Limb (tissue), 2 donors: Measurements from ENCODE around the gene ETS1.

Experiments
- DNase-seq, 2 donors: peaks; one replicate each; pipeline ENCODE4 v3.0.0-alpha.2; 2016; ENCODE audit errors: extremely low spot score in 2 of 2

Gene ETS1

DNA sequence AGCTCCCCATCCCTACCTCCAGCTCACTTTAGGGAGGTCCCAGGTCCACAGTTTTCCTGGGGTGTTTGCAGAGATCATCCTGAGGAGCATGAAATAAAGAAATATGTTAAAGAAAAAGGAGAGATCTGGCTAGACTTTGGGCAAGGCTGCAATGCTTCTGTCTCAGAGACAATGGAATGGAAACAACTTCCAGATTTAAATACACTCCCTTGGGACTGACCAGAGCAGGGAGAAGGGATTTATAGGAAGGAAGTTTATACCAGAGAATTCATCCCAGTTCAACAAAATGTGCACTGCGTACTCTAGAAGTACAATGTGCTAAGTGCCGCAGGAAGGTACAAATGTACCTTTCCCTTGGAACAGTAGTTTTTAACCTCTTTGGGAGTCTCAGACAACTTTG lies 40.4 kb downstream of the ETS1 start:
- DNase-seq = no peak

DNA sequence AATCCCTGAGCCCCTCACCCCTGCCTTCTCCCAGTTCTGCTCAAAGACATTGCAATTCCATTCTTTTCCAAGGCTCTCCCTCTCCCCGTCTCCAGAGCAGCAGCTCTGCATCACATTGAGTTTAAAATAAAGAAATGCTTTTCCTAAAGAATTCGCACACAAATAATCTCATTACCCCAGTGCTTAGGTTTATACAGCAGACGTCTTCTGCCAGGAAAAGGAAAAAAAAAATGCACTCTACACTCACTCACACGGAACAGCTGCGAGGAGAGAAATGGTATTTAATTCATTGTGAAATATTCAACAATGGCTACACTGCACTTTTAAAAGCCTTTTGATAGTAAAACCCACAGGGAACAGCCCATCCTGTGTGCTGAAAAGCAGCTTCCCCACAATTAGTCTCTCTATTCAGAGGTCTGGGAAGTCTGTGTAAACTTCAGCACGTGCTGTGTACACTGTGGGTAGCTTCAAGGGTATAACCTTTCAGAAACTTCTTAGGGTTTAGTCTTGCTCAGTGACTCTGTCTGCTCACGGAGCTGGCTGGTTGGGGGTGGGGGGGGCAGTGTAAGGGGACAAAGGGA lies 42.8 kb downstream of the ETS1 start:
- DNase-seq = peak in 1 of 2 donors; percentile 71

DNA sequence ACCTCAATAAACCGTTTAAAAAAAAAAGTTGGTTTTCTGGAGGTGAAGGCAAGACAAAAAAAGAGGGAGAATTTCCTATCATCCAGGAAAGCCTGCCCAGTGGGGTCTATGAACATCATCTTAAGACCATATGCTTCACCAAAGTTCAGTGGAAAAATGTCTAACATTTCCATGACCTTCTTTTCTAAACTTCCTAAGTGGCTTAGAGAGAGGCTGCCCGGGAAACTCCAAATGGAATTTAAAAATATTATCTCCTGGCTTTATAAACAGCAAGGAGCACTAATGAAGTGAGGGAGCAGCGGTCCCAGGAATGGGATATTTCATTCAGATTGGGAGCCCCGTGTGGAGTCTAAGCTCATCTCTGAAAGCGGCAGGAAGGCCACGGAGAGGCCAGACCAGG lies 46.9 kb downstream of the ETS1 start:
- DNase-seq = no peak

DNA sequence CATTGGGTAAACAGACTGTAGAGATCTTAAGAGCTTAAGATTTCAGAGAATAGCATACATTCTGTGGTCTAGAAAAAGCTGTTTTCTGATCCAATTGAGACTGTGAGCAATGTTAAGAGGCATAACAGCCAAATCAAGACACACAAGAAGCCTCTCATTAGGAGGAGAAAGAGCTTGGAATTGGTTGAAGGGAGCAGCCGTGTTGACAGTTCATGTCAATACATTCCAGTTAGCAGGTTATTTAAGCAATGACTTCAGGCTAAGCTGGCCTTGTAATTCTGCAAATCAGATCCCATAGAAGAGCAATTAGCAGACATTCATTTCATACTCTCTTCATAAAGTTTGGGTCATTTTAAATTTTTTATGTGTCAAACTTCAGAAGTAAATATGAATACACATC lies 50.9 kb downstream of the ETS1 start:
- DNase-seq = no peak

DNA sequence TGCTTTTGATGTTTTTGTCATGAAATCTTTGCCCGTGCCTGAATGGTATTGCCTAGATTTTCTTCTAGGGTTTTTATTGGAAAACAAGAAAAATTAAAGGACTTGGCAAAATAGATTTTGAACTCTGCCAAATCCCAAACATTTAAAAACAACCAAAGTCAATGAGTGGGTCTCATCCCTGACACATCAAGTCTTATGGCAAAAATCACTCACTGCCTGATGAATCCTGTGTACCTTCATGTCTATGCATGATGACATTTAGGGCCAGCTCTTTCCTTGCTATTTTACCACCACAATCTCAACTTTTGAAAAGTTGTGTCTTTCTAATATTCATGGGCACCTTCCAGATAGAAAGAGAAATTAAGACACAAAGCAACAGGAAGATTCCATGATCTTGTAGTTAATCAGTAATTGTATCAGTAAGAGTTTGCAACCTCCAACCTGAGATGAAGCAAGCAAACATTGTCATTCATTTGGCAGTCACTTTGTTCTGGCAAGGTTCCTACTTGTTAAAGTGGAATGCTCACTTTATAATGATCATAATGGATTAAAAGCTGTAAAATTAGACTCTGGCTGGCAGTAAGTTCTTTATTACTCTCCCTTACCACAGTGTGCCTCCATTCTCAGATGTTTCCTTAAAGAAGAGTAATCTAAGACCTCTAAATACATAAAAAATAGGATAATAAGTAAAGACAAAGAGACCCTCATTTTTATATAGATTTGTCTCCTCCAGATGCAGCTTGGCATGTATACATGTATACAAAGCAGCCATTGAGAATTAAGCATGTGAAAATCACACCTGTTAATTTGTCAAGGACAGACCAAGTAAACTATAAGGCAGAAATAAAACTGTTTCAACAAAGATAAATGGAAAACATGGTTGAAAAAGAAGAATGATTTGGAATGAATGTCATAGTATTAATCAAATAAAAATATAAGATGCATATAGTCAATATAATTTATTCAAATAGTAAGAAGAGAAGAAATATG lies 51.6 kb downstream of the ETS1 start:
- no peak for DNase-seq

DNA sequence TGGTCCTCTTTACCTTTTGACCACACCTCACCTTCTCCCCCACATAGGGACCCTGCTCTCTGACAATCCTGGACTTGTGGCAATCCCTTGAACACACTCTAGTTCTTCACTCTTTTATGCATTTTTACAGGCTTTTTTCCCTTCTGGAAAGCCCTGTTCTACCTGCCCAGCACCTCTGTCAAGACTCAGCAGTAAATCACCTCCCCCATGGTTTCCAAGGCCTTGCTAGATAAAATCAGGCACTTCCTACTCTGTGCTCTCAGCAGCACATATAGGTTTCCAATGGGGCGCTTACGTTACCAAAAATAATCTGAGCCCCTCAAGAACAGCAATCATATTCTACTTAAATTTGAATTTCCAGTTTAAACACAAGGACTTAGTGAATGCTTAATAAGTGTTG lies 53.9 kb downstream of the ETS1 start:
- DNase-seq = no peak

DNA sequence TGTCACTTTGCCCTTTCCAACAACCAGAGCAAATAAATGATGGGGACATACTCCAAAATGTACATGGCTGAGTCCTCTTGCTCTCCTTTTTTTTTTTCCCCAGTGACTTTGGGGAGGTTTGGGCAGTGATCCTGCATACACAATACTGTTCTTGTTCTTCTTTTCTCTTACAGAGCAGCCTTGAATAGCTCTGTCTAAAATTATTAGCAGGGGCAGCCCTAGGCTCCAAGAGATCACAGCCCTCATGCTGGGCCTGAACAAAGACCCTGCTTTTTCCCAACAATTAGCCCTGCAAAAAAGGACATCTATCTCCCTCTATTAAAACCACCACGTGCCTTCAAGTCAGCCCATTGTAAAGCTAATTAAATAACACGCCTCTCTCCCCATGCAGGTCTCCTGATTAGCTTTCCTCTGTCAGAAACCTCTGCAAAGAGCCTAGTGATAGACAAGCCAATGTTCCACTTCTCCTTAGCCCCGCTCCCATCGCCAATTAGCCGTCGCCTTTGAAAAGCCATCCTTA lies 54.7 kb downstream of the ETS1 start:
- DNase-seq = no peak

DNA sequence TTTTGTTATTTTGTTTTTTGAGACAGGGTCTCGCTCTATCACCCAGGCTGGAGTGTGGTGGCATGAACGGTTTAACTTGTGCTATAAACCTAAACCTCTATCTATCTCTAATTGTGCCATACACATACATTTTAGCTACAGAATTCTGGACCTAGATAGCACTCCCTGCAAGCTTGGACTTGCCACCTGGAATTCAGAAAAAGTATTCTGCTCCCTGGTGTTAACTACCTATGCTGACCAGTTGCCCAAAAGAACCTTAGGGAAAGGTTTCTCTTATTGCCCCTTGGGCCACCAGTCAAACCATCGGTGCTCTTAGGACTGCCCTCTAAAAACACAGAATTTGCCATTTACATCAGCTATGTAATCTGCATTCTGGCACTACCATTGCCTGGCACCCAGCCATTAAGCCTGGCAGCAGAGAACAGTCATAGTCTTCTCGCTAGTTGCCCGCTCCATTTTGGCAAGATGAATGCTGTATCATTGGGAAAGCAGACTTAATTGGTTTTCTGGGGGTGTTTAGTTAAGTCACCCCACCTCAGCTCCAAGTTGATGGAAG lies 55.3 kb downstream of the ETS1 start:
- no peak for DNase-seq

DNA sequence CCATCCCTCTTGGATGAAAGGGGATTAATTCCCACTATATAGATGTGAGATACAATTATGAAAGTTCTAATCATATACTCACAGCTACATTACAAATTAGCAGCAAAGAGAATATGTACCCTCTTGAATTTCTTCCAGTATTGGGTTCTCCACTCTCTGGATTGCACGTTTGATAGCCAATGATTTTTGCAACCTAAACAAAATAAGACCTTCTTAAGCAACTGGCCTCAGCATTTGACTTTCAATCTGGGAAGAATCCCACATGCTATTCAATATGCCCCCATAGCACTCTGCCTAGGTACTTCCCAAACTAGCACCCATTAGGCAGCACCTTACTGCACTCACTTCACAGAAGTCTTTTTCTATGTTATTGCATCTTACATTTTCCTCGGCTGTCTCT lies 55.8 kb downstream of the ETS1 start:
- DNase-seq = no peak

DNA sequence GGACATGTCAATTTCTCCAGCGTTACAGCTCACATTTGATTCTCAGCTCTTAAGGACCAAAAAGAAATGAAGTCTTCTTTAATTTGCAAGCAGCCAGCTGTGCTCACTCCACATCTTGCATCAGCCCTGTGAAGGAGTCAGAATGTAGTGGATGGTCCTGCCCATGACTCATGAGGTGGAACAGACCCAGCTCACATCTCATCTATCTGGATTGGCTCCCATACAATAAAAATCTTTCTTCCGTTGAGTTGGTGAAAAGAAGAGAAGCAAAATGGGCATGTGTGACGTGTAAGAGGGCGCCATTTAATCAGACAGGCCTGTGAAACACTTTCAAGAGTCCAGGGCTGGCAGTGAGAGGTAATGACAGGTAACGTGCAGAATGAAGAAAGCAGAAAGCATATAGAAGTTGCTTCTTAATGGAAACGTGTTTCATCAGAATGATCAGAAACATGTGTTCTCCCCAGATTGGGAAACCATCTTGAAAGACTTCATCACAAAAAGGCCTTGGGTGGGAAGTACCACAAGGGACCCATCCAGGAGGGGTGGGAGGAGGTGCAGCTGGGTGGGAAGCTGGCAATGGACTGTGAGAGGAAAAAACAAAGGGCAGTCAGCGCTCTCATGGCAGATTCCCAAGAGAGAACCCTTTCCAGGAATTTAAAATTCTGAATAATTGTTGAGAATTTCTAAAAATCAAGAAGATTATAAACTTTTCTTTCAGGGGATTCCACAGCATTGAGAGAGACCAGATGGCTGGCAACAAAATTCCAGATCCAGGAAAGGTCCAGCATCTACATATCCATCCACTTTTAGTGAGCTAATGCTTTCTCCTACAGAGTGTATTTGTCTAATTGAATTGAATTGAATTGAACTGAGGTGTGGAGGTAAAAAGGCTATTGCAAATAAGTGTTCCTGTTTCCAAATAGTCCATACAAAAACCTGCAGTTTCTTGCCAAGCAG lies 57.0 kb downstream of the ETS1 start:
- DNase-seq = no peak

DNA sequence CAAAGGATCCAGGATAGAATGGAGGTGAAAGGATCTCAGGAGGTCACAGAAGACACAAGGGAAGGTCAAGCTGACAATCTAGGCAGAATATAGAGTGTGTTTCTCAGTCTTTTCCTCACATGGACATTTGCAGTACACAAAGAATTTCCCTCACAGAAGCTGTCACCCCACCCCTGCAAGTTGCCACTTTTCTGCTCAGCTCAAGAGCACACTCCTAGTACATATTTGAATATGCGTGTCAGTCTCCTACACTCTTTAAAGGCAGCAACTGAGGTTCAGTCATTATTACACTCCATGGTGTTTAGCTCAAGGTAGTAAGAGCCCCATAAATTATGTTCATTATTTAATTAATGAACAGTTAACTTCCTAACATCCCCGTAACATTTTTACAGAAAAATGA lies 59.1 kb downstream of the ETS1 start:
- no peak for DNase-seq

DNA sequence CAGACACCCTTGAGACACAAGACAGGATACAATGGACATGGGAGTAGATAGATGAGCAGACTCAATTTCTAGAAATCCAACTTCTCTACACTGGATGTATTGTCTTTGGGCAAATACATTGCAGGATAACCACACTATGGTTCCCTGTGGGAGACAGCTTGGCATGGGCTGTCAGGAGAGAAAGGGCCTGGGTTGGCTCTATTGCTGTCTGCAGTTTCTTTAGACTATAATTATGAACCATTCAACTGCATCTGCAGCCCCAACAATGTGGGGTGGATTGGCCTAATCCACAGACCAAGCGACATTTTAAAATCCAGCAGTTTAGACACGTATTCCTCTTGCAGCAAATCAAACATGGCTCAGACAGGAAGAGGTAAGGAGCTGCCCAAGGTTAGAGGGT lies 60.3 kb downstream of the ETS1 start:
- DNase-seq = no peak

DNA sequence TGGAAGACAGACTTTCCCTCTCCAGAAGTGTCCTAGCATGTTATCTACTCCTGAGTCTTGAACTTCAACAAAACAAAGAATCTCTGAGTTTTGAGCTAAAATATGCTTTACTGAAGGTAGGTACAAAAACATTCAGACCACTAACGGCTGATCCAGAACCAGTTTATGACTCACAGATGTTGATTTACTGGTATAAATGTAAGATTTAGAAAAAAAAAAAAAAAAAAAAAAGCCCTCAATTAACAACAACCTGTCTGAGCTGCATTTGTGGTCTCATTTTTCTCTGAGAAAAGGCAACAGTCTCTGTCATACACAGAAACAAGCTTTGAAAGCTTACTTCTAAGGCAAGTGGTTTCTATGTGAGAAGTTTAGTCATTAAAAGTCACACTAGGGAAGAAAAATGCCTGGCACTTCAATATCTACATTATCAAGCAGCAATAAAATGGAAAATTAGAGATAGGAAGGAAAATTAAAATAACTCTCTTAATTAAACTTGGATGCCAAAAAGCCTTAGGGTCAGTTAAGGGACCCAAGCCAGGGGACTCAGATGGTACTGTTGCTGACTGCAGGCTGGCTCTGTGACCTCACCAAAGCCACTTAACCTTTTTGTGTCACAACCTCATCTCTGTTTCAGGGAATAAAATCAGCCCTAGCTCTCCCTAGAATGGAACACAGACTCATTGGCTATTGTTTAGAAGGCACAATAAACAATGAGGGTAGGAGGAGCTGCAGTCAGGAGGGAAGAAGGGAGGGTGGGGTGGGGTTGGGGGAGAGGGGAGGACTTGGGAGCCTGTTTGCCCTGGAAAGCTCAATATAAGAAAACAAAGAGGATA lies 61.7 kb downstream of the ETS1 start:
- no peak for DNase-seq

DNA sequence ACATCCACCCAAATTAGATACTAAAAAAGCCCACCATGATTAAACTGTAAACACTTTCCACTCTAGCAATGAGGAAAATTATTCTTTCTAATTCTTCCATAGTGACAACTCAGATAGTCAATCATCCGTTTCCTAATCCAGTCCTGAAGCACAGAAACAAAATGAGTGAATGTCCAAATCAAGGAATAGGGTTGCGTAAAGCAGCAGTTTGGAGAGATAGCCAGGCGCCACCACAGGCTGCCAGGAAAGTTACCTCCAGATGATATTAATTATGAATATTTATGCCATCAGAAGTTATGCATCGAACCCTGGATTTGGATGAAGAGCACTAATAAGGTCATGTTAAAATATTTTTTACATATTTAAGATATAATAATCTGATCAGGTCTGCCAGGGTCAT lies 63.2 kb downstream of the ETS1 start:
- DNase-seq = no peak

DNA sequence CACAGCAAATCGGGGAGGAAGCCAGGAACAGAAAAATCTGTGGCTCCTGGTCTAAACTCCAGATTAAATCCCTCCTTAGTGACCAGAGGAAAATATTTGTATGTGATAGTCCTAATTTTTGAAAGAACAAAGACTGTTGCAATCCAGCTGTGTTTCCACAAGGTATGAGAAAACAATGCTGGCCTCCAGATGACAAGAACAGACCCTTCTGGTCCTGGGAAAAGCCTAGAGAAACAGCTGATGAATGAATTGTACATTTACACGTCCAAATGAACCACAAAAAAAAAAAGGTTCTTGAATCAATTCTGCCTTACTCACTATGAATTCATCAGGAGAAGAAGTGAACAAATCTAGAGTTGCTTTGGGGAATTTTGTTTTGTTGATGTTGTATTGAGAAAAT lies 63.7 kb downstream of the ETS1 start:
- DNase-seq = no peak

DNA sequence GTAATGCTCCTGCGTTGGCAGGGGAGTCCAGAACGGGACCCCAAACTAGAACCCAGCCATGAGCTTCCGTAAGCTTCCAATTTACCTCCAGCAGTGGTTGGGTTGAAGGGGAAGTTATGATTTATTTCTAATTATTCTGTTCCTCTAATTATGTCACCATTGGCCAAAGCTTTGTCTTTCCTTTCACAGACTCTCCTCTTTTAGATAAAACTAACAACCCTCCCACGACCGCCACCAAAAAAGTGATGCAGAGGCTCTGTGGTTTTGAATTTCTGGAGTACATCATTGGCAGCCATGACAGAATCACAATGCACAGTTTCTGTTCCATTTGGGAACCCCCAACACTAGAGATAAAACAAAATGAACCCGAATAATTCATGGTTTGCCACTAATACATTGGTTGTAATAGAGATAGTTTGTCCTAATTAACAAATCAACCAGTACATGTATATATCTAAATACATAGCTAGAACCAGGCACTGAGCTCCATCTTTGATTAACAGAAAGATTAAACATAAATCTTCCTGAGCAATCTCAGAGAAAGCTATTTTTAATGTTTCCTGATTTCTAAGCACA lies 64.3 kb downstream of the ETS1 start:
- DNase-seq = no peak

DNA sequence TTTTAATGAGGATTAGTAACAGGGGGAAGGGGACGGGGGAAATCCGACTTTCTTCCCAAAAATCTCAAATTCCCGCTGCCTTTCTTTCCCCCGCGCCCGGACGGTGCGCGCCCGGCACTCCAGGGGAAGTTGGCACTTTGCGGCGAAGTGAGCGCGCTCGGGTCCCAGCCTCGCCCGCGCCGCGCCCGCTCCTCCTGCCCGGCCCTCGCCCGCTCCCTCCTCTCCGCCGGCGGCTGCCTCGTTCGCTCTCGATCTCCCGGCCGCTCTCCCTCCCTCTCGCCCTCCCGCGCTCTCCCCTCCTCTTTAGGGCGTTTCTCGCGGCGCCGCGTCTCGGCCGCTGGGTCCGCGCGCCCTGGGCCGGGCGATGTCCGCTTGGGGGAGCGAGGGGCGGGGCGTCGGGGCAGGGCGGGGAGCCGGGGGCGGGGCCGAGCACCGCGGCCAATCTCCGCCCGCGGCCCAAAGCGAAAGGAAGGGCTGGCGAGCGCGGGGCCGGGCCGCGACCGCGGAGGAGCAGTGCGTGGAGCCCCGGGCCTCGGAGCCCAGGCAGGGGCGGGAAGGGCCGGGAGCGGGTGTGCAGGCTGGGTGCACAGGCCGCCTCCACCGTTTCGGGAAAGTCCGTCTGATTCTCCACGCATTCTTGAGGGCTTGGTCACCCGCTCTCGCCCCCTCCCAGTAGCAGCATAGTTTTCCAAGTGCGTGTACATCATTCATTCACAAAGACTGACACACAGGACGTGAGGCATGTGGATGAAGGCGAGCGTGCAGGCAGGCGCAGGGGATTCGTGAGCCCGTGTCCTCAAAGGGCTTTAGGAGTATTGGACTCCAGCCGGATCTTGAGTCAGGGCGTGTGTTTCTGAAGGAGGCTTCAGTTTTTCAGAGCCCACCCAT lies 65.1 kb downstream of the ETS1 start:
- peak; percentile 88 to 94 for DNase-seq

DNA sequence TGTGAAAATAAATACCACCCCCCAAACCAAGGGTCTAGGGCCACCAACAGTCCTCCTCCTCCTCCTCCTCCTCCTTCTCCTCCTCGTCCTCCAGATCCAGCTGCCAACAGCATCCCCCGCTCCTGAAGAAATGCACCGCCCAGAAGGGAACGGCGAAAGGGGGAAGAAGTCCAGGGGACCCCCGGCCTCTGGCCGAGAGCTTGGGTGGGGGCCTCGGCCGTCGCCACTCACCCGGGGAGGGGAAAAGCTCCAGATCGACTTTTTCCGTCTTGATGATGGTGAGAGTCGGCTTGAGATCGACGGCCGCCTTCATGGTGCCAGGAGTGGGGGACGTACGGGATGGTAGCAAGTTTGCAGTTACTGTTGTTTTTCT lies 65.7 kb downstream of the ETS1 start:
- DNase-seq = peak in 1 of 2 donors; percentile 67
